H1 (cell line): Measurements from ENCODE around the gene MT2A.

Experiments used
- CBX5 ChIP-seq: fragments of 300-800, 300-1000 bp; sonication (generic); IDR thresholded peaks from 2 replicates; pipeline ENCODE4 v1.7.1; 2016; ENCODE audit warnings: antibody characterized with exemption, low read length, low read depth
- CTBP2 ChIP-seq: IDR thresholded peaks from 2 replicates; pipeline ENCODE4 v1.7.0; 2011; ENCODE audit warnings: borderline replicate concordance, mild to moderate bottlenecking, moderate library complexity, mixed read lengths, low read length; ENCODE audit not compliant: insufficient read depth, insufficient read length
- CTCF ChIP-seq, 3 experiments: IDR thresholded peaks; 1 replicate in 2 of 3; 2 replicates in 1 of 3; pipeline versions ENCODE4 v1.5.1 to v1.6.1; 2011; ENCODE audit warnings: low read length in 3 of 3, mild to moderate bottlenecking in 3 of 3, inconsistent platforms in 2 of 3, low read depth in 1 of 3, moderate library complexity in 1 of 3; ENCODE audit not compliant: insufficient read depth in 1 of 3; ENCODE audit errors: control extremely low read depth in 1 of 3
- EZH2 ChIP-seq: fragments of 200-600 bp; sonication (generic); IDR thresholded peaks from 2 replicates; pipeline ENCODE4 v1.7.1; 2012; ENCODE audit warnings: low read depth, mild to moderate bottlenecking, moderate library complexity, low read length, inconsistent platforms; ENCODE audit not compliant: severe bottlenecking
- POLR2A ChIP-seq, 2 experiments: IDR thresholded peaks; 1 replicate in 1 of 2; 2 replicates in 1 of 2; pipeline ENCODE4 v1.6.1; 2011; ENCODE audit warnings: low read depth in 2 of 2, low read length in 2 of 2, mild to moderate bottlenecking in 2 of 2; ENCODE audit errors: control extremely low read depth in 1 of 2
- POLR2AphosphoS5 ChIP-seq: IDR thresholded peaks from 2 replicates; pipeline ENCODE4 v1.6.1; 2011; ENCODE audit warnings: low read depth, low read length
- SRF ChIP-seq: IDR thresholded peaks from 2 replicates; pipeline ENCODE4 v1.6.1; 2011; ENCODE audit warnings: mild to moderate bottlenecking, low read depth, low read length, moderate library complexity
- TCF12 ChIP-seq: IDR thresholded peaks from 2 replicates; pipeline ENCODE4 v1.6.1; 2011; ENCODE audit warnings: low read depth, mild to moderate bottlenecking, low read length
- ZNF274 ChIP-seq: IDR thresholded peaks from 2 replicates; pipeline ENCODE4 v1.7.0; 2012; ENCODE audit warnings: low read length, borderline replicate concordance; ENCODE audit errors: extremely low read depth

- TF ChIP-seq EZH2 (peak; percentile 95), CTCF (IDR thresholded peaks at IDR 0.05; ENCODE audit: control extremely low read depth in 1 of 3, insufficient read depth in 1 of 3, low read depth in 1 of 3, low read length in 3 of 3) (no peak), SRF (no peak), TCF12 (no peak), CBX5 (no peak), ZNF274 (no peak), POLR2AphosphoS5 (no peak), POLR2A (IDR thresholded peaks at IDR 0.05; ENCODE audit: control extremely low read depth in 1 of 2, low read depth in 2 of 2, low read length in 2 of 2) (no peak), CTBP2 (no peak)
These were observed 23.9 kb downstream of the MT2A start, which contains the start of gene MT1M for GRCh38 chr16:56632156-56632847.
